Inflammatory macrophage treated with lipopolysaccharide for 4 hours (primary cell): ENCODE results near the gene MIF.
A peak's percentile ranks its signal among the peaks of the same experiment; 100 is the strongest.
"Not testable (repeated sequence)": the region's sequence is repeated elsewhere in the genome, so short reads cannot be mapped to it uniquely, and the experiment has no call there.

ENCODE experiments used
- DNase-seq: peaks from one replicate; pipeline ENCODE4 v3.0.0-alpha.2; 2020

Gene MIF

GRCh38 chr22:23903328-23903971, 9.3 kb downstream of the MIF start:
- DNase-seq: no peak

GRCh38 chr22:23904573-23905254, 10.5 kb downstream of the MIF start:
- DNase-seq: no peak

GRCh38 chr22:23906641-23907040, 12.5 kb downstream of the MIF start:
- DNase-seq: no peak

- not testable (repeated sequence) for DNase-seq
These were observed 13.2 kb downstream of the MIF start for GRCh38 chr22:23907423-23907822.

GRCh38 chr22:23908587-23909205, 14.5 kb downstream of the MIF start:
- no peak for DNase-seq

- DNase-seq: no peak
These were observed 15.2 kb downstream of the MIF start for GRCh38 chr22:23909296-23909898.

GRCh38 chr22:23910496-23911190, 16.5 kb downstream of the MIF start:
- no peak for DNase-seq

- DNase-seq: no peak
These were observed 17.3 kb downstream of the MIF start for GRCh38 chr22:23911318-23911980.

GRCh38 chr22:23912293-23912903, 18.2 kb downstream of the MIF start:
- DNase-seq: no peak

- DNase-seq: no peak
These were observed 19.1 kb downstream of the MIF start for GRCh38 chr22:23913306-23913660.

GRCh38 chr22:23913661-23914353, 19.6 kb downstream of the MIF start:
- DNase-seq: peak; percentile 100

- no peak for DNase-seq
These were observed 21.1 kb downstream of the MIF start for GRCh38 chr22:23915290-23915689.

- not testable (repeated sequence) for DNase-seq
These were observed 26.1 kb downstream of the MIF start for GRCh38 chr22:23920267-23920611.

- DNase-seq: not testable (repeated sequence)
These were observed 27.5 kb downstream of the MIF start for GRCh38 chr22:23921586-23922201.

GRCh38 chr22:23922921-23923320, 28.7 kb downstream of the MIF start:
- DNase-seq: peak; percentile 22

GRCh38 chr22:23925020-23925606, 30.9 kb downstream of the MIF start:
- DNase-seq: no peak

GRCh38 chr22:23926561-23926960, 32.4 kb downstream of the MIF start:
- DNase-seq: no peak

- no peak for DNase-seq
These were observed 44.3 kb downstream of the MIF start for GRCh38 chr22:23938328-23939016.

- no peak for DNase-seq
These were observed 44.8 kb downstream of the MIF start for GRCh38 chr22:23939017-23939357.

GRCh38 chr22:23940166-23940565, 46.0 kb downstream of the MIF start:
- DNase-seq: not testable (repeated sequence)
